ENCODE results near the gene GCGR. TPM values are rescaled to one million over a fixed set of nuclear protein-coding genes. Genes with fewer than 3 reads are reported as not detected.

GCGR gene
- total RNA-seq, result under 1 TPM in 4 of 8 experiments, not detected in 4; 0.14 to 0.66 (median 0.32) TPM

DNA sequence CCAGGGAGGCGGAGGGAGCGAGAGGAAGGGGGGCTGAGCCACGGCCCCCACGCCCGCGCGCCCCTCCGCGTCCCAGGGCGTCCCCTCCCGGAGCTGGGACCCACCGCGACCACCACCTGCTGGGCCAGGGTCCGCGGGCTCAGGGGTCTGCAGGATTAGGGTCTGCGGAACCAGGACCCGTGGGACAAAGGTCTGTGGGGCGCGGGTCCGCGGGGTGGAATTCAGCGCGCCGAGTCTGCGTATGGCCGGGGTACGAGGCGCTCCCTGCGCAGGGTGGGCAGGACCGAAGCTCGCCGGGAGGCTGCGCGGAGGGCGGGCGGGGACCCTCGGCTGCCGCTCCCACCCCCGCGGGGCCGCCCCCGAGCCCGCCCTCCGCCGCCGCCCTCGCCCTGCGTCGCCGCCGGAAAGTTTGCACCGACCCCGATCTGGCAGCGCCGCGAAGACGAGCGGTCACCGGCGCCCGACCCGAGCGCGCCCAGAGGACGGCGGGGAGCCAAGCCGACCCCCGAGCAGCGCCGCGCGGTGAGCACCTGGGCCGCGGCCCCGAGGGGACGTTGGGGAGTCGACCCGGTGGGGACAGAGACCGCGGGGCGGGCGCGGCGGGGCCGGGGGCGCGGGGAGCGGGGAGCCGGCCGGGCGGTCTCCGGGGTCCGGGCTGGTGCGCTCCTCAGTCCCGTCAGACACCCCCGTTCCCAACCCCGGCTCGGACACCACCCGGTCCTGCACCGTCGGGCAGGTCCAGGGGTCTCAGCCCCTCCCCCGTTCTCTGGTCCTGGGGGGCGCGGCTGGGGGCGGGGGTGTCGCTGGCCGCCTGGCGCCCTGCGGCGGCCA, at the start of gene GCGR:
TSS of gene GCGR (plus strand) at position 423 of the 831 bp plus-strand sequence. CDS start 4,869 bp downstream, outside the sequence.
- peak in 6 of 8 experiments; percentile 13 to 32 (median 26) for ATAC-seq (replicated peaks in 6 of 8)
- in situ Hi-C loops (cut with MboI; ENCODE audit: low pct_unique_long_range_greater_than_20kb in 2 of 9, low sequenced_read_pairs in 9 of 9, unreplicated experiment in 9 of 9), result no loop called here
- Histone ChIP-seq H3K4me1 (replicated peaks in 1 of 2) (peaks cover 5 to 11% of the 10 kb centered on the region in 2 donors), H3K27ac (no peak within 1 kb of the TSS), H3K4me3 (peak within 1 kb of the TSS in 3 of 5 donors; percentile 16 to 28 (median 18))
- WGBS, 10 experiments, result no CpG with 5 or more reads among the region's 110 CpGs

- no peak overlapping the region for H3K4me3 ChIP-seq
- in situ Hi-C loops (cut with MboI; ENCODE audit: low pct_unique_long_range_greater_than_20kb in 2 of 9, low sequenced_read_pairs in 9 of 9, unreplicated experiment in 9 of 9), result no loop called here
- no peak overlapping the region for H3K27ac ChIP-seq
- WGBS, 10 experiments, result 20 to 100% (median 89%) methylated on average over 1 to 4 of the region's 8 CpGs; no CpG with 5 or more reads in 3 of the 10 experiments
- H3K4me1 ChIP-seq (replicated peaks in 1 of 2), result peaks cover 0 to 6% of the 10 kb centered on the region in 2 donors
- no peak for ATAC-seq (replicated peaks in 6 of 8)
These were observed 11.0 kb upstream of the GCGR start for GRCh38 chr17:81792675-81793615.

- H3K27ac ChIP-seq, result no peak overlapping the region
- H3K4me3 ChIP-seq, result no peak overlapping the region
- peak in 2 of 8 experiments; percentile 8 to 30 for ATAC-seq (replicated peaks in 6 of 8)
- H3K4me1 ChIP-seq (replicated peaks in 1 of 2), result peaks cover 0 to 6% of the 10 kb centered on the region in 2 donors
- WGBS, 10 experiments, result 80 to 100% (median 87%) methylated on average over 1 to 3 of the region's 3 CpGs; no CpG with 5 or more reads in 6 of the 10 experiments
- in situ Hi-C loops (cut with MboI; ENCODE audit: low pct_unique_long_range_greater_than_20kb in 2 of 9, low sequenced_read_pairs in 9 of 9, unreplicated experiment in 9 of 9), result no loop called here
These were observed 9.9 kb upstream of the GCGR start for GRCh38 chr17:81794074-81794476.

DNA sequence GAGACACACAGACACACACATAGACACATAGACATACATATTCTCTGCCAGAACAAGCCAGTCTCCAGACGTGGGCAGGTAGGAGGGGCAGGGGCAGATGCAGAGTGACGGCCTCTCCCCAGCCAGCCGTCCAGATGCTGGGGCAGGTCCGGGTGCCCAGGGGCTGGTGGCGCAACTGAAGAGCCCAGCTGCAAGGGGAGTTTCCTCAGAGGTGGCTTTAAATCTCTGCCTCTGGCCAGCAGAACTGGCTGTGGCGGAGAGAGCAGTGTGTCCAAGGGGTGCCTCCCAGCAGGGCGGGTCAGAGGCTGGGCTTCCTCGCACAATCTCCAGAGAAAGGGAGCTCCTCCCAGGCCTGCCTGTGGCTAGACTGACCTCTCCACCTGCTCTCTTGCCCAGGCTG, 9.4 kb upstream of the GCGR start:
- no peak overlapping the region for H3K4me3 ChIP-seq
- H3K4me1 ChIP-seq (replicated peaks in 1 of 2), result peaks cover 0 to 6% of the 10 kb centered on the region in 2 donors
- H3K27ac ChIP-seq, result no peak overlapping the region
- peak; percentile 70 to 100 (median 90) for ATAC-seq (replicated peaks in 6 of 8)
- in situ Hi-C loops (cut with MboI; ENCODE audit: low pct_unique_long_range_greater_than_20kb in 2 of 9, low sequenced_read_pairs in 9 of 9, unreplicated experiment in 9 of 9), result no loop called here
- WGBS, 10 experiments, result 0 to 80% (median 18%) methylated on average over 1 to 7 of the region's 8 CpGs; no CpG with 5 or more reads in 4 of the 10 experiments

DNA sequence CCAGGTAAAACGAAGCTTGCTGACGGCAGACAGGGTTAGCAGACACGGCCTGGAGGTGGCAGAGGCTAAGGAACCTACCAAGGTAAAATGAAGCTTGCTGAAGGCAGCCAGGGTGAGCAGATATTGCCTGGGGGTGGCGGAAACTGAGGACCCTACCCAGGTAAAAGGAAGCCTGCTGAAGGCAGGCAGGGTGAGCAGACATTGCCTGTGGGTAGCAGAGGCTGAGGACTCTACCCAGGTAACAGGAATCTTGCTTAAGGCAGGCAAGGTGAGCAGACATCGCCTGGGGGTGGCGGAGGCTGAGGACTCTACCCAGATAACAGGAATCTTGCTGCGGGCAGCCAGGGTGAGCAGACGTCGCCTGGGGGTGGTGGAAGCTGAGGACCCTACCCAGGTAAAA, 2.6 kb upstream of the GCGR start:
- in situ Hi-C loops (cut with MboI; ENCODE audit: low pct_unique_long_range_greater_than_20kb in 2 of 9, low sequenced_read_pairs in 9 of 9, unreplicated experiment in 9 of 9), result no loop called here
- Histone ChIP-seq H3K4me3 (no peak overlapping the region), H3K4me1 (replicated peaks in 1 of 2) (peaks cover 3 to 11% of the 10 kb centered on the region in 2 donors), H3K27ac (no peak overlapping the region)
- WGBS, 10 experiments, result 23 to 93% (median 86%) methylated on average over 1 to 4 of the region's 9 CpGs; no CpG with 5 or more reads in 3 of the 10 experiments
- no peak for ATAC-seq (replicated peaks in 6 of 8)

DNA sequence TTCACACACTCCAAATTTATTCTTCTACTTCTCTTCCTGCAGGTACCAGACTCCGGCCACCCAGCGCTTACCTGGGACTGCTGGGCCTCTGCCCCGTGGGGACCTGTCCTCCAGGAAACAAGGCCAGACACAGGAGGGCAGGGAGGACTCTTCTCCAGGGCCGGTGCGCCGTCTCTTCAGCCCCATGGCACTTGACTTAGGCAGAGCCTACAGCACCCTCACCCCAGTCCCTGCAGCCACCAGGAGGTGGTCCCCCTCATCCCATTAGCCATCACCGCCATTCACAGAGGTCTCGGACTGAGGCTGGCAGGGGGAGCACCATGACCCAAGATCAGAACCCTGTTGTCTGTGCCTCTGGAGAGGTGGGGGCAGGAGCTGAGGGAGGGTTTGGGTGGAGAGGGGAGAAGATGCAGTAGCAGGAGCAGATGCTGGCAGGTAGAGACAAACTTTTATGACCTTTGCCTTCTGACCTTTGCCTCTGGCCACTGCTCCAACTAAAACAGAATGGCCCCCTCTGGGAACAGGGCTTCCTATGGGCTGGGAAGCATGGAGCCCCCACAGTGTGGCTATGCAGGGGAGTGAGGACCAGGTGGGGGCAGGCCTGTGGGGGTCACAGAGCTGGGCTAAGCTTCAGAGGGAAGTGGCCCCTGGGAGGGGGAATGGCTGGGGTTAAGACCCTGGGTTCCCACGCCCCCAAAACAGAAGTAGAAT, 1.7 kb upstream of the GCGR start:
- 69 to 80% methylated on average over 6 to 8 of the region's 9 CpGs; no CpG with 5 or more reads in 8 of the 10 experiments for WGBS, 10 experiments
- in situ Hi-C loops (cut with MboI; ENCODE audit: low pct_unique_long_range_greater_than_20kb in 2 of 9, low sequenced_read_pairs in 9 of 9, unreplicated experiment in 9 of 9), result no loop called here
- no peak for ATAC-seq (replicated peaks in 6 of 8)

DNA sequence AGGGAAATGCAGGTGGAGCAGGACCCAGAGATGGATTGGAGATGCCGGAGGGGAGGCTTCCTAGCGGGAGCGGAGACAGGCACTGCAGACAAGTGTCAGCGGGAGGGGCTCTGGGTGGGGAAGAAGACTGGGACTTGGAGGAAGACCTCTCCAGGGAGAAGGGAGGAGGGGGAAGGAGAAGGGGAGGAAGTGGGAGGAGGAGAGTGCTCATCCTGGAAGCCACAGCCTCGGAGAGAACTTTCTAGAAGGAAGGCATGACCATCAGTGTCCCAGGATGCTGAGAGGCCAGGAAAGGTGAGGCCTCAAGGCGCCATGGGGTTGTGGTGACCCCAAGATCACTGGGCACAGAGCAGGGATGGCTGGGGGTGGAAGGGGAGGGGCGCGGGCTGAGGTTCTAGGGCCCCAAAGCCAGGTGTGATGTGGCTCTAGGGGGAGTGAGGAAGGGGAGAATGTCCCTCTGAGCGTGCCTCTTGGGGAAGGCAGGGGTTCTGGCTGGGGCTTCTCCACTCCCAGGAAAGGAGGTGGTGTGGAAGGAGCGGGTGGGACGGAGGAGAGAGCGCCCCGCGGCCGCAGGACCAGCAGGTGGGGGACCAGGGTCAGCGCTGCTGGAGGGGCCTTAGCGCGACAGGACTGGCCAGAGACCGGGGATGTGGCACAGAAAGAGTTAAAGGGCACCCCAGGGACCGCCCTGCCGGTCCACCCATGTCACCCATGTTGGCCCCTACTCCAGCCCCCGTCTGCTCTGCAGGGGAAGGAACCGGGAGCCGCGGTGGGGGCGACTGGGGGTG, 900 bp upstream of the GCGR start:
- 0% methylated on average over 3 of the region's 26 CpGs; no CpG with 5 or more reads in 9 of the 10 experiments for WGBS, 10 experiments
- ATAC-seq (replicated peaks in 6 of 8), result no peak
- Histone ChIP-seq H3K27ac (no peak overlapping the region), H3K4me3 (no peak overlapping the region), H3K4me1 (replicated peaks in 1 of 2) (peaks cover 5 to 11% of the 10 kb centered on the region in 2 donors)
- in situ Hi-C loops (cut with MboI; ENCODE audit: low pct_unique_long_range_greater_than_20kb in 2 of 9, low sequenced_read_pairs in 9 of 9, unreplicated experiment in 9 of 9), result no loop called here

More for the DNA sequence above, 1.7 kb upstream of the GCGR start:
- Histone ChIP-seq H3K4me3 (no peak overlapping the region), H3K4me1 (replicated peaks in 1 of 2) (peaks cover 5 to 11% of the 10 kb centered on the region in 2 donors), H3K27ac (no peak overlapping the region)

- ATAC-seq (replicated peaks in 6 of 8), result peak in 4 of 8 experiments; percentile 6 to 21 (median 13)
- in situ Hi-C loops (cut with MboI; ENCODE audit: low pct_unique_long_range_greater_than_20kb in 2 of 9, low sequenced_read_pairs in 9 of 9, unreplicated experiment in 9 of 9), result no loop called here
- Histone ChIP-seq H3K4me3 (peak overlapping the region in 1 of 5 donors; percentile 18), H3K27ac (no peak overlapping the region), H3K4me1 (replicated peaks in 1 of 2) (peaks cover 5 to 11% of the 10 kb centered on the region in 2 donors)
- WGBS, 10 experiments, result 0% methylated on average over 1 to 2 of the region's 65 CpGs; no CpG with 5 or more reads in 8 of the 10 experiments
These were observed 829 bp downstream of the GCGR start for GRCh38 chr17:81804559-81805399.

DNA sequence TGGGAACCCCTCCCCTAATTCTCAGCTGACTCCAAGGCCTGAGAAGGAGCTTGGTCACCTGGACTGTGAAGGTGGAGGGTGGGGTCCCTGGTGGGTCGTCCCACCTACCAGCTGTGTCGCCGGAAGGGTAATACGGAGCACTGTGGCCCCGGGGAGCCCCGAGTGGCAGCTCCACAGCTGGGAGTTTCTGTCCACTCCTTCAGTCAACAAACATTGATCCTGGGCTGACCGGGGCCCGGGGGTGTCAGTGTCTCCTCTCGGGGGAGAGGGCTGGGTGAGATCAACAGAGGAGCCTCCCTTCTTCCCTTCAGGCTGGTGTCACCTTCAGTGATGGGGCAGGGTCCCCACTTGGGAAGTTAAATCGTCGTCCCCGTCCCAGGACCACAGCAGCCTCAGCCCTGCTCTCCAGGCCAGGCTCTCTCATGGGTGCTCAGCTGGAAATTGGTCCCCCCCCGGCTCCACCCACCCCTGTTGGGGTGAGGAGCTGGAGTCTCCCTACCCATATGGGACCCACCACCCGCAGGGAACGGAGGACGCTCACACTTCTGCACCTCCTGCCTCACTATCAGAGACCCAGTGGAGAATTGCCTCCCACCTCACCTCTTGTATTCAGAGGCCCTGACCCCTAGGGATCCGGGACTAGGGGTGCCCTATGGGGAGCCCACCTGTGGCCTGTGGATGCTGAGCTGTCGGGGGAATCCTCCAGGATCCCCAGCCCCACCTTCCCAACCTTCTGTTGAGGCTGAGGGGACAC, 1.9 kb downstream of the GCGR start:
- in situ Hi-C loops (cut with MboI; ENCODE audit: low pct_unique_long_range_greater_than_20kb in 2 of 9, low sequenced_read_pairs in 9 of 9, unreplicated experiment in 9 of 9), result no loop called here
- ATAC-seq (replicated peaks in 6 of 8), result no peak
- Histone ChIP-seq H3K4me1 (replicated peaks in 1 of 2) (peaks cover 5 to 11% of the 10 kb centered on the region in 2 donors), H3K27ac (no peak overlapping the region), H3K4me3 (no peak overlapping the region)
- WGBS, 10 experiments, result 33 to 64% (median 40%) methylated on average over 1 to 5 of the region's 18 CpGs; no CpG with 5 or more reads in 6 of the 10 experiments

DNA sequence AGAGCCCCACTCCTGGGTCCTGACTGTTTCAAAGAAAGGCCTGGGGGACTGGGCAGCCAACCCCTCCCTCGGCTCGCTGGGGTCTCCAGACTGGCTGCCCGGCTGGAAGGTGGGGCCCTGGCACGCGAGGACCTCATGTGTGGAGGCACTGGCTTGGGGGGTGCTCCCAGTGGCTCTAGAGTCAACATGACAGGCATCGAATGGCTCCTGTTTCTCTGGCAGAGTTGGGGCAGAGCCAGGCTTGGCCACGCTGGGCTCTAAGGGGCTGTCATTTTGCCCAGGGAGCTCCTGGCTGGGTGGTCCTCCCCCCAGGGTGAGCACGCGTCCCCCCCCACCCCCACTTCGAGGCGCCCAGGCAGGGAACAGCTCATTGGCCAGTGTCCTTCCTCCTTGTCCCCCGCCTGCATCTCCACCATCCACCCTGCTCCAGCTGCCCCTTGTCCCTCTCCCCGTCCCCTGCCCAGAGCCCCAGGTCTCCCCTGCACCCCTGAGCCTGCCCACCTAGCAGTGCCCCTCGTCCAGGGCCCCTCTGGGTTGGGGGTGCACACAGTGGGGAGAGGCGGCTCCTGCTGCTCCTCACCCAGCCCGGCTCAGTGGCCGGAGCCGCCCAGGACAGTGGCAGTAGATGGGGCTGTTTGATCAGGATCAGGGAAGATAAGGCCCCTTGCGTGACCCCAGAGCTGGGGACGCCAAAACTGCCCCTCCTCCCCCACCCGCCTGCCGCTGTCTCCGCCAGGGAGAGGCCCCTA, 2.7 kb downstream of the GCGR start:
- ATAC-seq (replicated peaks in 6 of 8), result peak in 6 of 8 experiments; percentile 24 to 60 (median 45)
- Histone ChIP-seq H3K4me3 (no peak overlapping the region), H3K27ac (no peak overlapping the region), H3K4me1 (replicated peaks in 1 of 2) (peaks cover 5 to 11% of the 10 kb centered on the region in 2 donors)
- 60% methylated on average over 1 of the region's 23 CpGs; no CpG with 5 or more reads in 9 of the 10 experiments for WGBS, 10 experiments
- in situ Hi-C loops (cut with MboI; ENCODE audit: low pct_unique_long_range_greater_than_20kb in 2 of 9, low sequenced_read_pairs in 9 of 9, unreplicated experiment in 9 of 9), result no loop called here
